ENCODE data around the gene PLGRKT.

DNA sequence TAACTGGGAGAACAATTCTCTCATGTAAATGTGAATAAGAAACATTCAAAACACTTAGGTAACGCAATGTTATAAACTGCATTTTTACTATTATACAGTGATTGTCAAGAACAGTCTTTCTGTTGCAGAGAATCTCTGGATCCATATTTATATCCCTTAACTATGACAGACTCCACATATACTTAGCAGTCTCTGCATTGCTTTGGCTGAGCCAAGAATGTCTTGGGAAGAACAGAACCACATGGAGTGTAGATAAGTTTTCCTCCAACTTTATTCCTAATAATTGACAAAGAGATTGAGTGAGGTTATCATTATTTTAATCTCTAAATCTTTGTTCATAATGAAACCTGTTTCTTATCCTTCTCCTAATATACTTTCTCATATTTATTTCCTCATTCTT, 82.5 kb downstream of the PLGRKT start:
- TF ChIP-seq CTCF (IDR thresholded peaks at IDR 0.05) (no peak), POLR2A (IDR thresholded peaks at IDR 0.05) (no peak)
